OCI-LY3 (cell line): ENCODE measurements around the gene SPATA19.

ENCODE experiments used
- EZH2phosphoT487 ChIP-seq: fragments of 200-600 bp; shearing (Covaris generic); IDR thresholded peaks from 2 replicates; pipeline ENCODE4 v1.6.1; 2018; ENCODE audit warnings: antibody characterized with exemption, mixed run types, low read depth
- TF ChIP-seq, protein P1 (sequence below): fragments of 200-600, 300-600 bp; sonication (generic); IDR thresholded peaks from 2 replicates; pipeline ENCODE4 v1.5.1; 2014; ENCODE audit warnings: antibody characterized with exemption, low read length, low read depth

DNA sequence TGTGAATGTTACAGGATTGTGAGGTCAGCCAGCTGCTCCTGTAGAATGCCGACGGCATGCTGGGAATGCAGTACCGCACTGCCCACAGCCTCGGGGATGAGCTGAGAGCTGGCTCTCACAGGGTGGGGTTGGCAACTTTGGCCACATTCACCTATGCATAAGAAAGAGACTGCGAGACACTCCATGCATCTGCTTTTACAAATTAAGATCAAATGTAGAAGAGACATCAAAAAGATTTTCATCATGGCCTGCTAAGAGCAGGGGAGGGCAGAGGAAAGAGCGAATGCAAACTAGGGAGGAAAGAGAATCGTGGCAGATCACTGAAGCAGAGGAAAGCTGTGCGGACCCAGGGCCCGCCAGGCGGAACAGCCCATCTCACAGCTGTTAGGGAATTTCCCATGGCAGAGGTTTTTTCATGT is 49.8 kb upstream of the SPATA19 start:
- TF ChIP-seq, protein P1, sequence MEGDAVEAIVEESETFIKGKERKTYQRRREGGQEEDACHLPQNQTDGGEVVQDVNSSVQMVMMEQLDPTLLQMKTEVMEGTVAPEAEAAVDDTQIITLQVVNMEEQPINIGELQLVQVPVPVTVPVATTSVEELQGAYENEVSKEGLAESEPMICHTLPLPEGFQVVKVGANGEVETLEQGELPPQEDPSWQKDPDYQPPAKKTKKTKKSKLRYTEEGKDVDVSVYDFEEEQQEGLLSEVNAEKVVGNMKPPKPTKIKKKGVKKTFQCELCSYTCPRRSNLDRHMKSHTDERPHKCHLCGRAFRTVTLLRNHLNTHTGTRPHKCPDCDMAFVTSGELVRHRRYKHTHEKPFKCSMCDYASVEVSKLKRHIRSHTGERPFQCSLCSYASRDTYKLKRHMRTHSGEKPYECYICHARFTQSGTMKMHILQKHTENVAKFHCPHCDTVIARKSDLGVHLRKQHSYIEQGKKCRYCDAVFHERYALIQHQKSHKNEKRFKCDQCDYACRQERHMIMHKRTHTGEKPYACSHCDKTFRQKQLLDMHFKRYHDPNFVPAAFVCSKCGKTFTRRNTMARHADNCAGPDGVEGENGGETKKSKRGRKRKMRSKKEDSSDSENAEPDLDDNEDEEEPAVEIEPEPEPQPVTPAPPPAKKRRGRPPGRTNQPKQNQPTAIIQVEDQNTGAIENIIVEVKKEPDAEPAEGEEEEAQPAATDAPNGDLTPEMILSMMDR, result no peak
- no peak for TF ChIP-seq EZH2phosphoT487
